GM18909 (cell line): ENCODE measurements around the gene NLN.
"Not testable (repeated sequence)": the region's sequence is repeated elsewhere in the genome, so short reads cannot be mapped to it uniquely, and the experiment has no call there.

Source experiments
- ATAC-seq: cut with Tn5 transposase; IDR thresholded peaks from one replicate; pipeline ENCODE4 v1.9.1; 2021; ENCODE audit warnings: mild to moderate bottlenecking; ENCODE audit not compliant: unreplicated experiment, poor library complexity

The NLN gene

GRCh38 chr5:65803699-65804391 is 81.8 kb downstream of the NLN start:
- ATAC-seq: no peak

- ATAC-seq: no peak
These were observed 83.1 kb downstream of the NLN start for GRCh38 chr5:65805089-65805488.

- ATAC-seq: not testable (repeated sequence)
These were observed 85.5 kb downstream of the NLN start for GRCh38 chr5:65807494-65807893.

- ATAC-seq: no peak
These were observed 86.3 kb downstream of the NLN start for GRCh38 chr5:65808251-65808741.

GRCh38 chr5:65808818-65809217 is 86.8 kb downstream of the NLN start:
- no peak for ATAC-seq

- no peak for ATAC-seq
These were observed 88.0 kb downstream of the NLN start for GRCh38 chr5:65809817-65810531.

GRCh38 chr5:65811004-65811403 is 89.0 kb downstream of the NLN start:
- ATAC-seq: no peak

- ATAC-seq: no peak
These were observed 89.9 kb downstream of the NLN start for GRCh38 chr5:65811885-65812284.

- no peak for ATAC-seq
These were observed 90.6 kb downstream of the NLN start for GRCh38 chr5:65812648-65813047.

- ATAC-seq: no peak
These were observed 91.2 kb downstream of the NLN start for GRCh38 chr5:65813174-65813573.

- no peak for ATAC-seq
These were observed 93.2 kb downstream of the NLN start for GRCh38 chr5:65815161-65815560.

- no peak for ATAC-seq
These were observed 94.7 kb downstream of the NLN start for GRCh38 chr5:65816729-65817128.

GRCh38 chr5:65817931-65818330 is 95.9 kb downstream of the NLN start:
- ATAC-seq: no peak

GRCh38 chr5:65818592-65818991 is 96.6 kb downstream of the NLN start:
- no peak for ATAC-seq

- no peak for ATAC-seq
These were observed 97.4 kb downstream of the NLN start for GRCh38 chr5:65819215-65819904.

- no peak for ATAC-seq
These were observed 97.9 kb downstream of the NLN start for GRCh38 chr5:65819905-65820240.

GRCh38 chr5:65820373-65820772 is 98.4 kb downstream of the NLN start:
- no peak for ATAC-seq

- ATAC-seq: no peak
These were observed 100.0 kb downstream of the NLN start for GRCh38 chr5:65821966-65822365.

GRCh38 chr5:65822710-65823109 is 100.7 kb downstream of the NLN start:
- no peak for ATAC-seq

- ATAC-seq: no peak
These were observed 101.2 kb downstream of the NLN start for GRCh38 chr5:65823204-65823603.

GRCh38 chr5:65823845-65824445 is 101.9 kb downstream of the NLN start:
- no peak for ATAC-seq
